SK-N-MC (cell line): Measurements from ENCODE around the gene HYOU1.
A peak's percentile ranks its signal among the peaks of the same experiment; 100 is the strongest.
"Not testable (repeated sequence)": the region's sequence is repeated elsewhere in the genome, so short reads cannot be mapped to it uniquely, and the experiment has no call there.

ENCODE experiments used
- DNase-seq: peaks from one replicate; pipeline ENCODE4 v3.0.0-alpha.2; 2011; ENCODE audit warnings: low read depth, low spot score
- H3K27ac ChIP-seq: fragments of 200-600 bp; sonication (generic); 2 replicates; pipeline ENCODE4 v1.5.1; 2016; ENCODE audit warnings: mixed run types
- H3K36me3 ChIP-seq: fragments of 200-600 bp; sonication (generic); 2 replicates; pipeline ENCODE4 v1.6.1; 2017; ENCODE audit warnings: antibody characterized with exemption, low read length, mixed read lengths; ENCODE audit not compliant: insufficient read depth
- H3K4me3 ChIP-seq: fragments of 200-600 bp; sonication (generic); 2 replicates; pipeline ENCODE4 v1.5.1; 2016
- H3K9ac ChIP-seq: fragments of 200-600 bp; sonication (generic); 2 replicates; pipeline ENCODE4 v1.8.0; 2017; ENCODE audit warnings: mixed run types, mixed read lengths; ENCODE audit not compliant: insufficient read length
- H3K9me3 ChIP-seq: fragments of 200-600 bp; sonication (generic); 2 replicates; pipeline ENCODE4 v1.6.1; 2017; ENCODE audit warnings: low read depth, mild to moderate bottlenecking, antibody characterized with exemption, low read length, moderate library complexity, mixed read lengths
- EZH2 ChIP-seq: fragments of 200-600 bp; sonication (generic); IDR thresholded peaks from one replicate; pipeline ENCODE4 v1.6.1; 2017; ENCODE audit warnings: antibody characterized with exemption
- FOXP2 ChIP-seq: optimal IDR thresholded peaks from 2 replicates; pipeline ENCODE3; 2011; ENCODE audit warnings: mild to moderate bottlenecking, moderate library complexity; ENCODE audit not compliant: insufficient read depth; ENCODE audit errors: extremely low read length, control extremely low read depth
- POLR2AphosphoS5 ChIP-seq: IDR thresholded peaks from 2 replicates; pipeline ENCODE4 v1.6.1; 2012; ENCODE audit warnings: mild to moderate bottlenecking, low read depth, low read length, borderline replicate concordance

The HYOU1 gene

DNA sequence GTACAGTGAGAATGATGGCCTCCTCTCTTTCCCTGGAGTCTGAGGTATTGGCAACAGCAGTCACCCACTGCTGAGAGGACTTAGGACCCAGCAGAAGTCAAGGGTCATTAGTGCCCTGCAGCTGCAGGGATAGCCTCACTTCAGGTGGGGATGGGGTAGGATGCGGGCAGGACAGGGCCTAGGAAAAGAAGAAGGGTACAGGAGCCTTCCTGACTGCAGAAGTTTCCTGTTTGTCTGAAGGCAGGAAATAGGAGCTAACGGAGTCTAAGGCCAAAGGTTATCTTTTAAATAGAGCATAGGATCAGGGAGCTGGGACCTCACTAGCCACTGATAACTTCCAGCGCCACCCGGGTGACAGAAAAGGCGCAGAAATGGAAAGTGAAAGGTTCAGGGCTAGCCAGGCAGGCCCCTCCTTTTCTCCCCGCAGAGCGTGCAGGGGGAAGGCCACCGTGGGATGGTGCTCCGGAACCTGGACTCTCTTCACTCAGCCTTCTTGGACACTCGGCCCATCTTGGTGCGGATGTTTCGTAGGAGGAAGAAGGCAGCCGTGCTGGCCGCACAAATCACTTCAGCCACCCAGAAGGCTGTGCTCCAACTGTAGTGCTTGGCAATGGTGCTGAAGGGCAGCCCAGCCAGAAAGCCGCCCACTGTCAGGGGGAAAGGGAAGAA, 32.4 kb downstream of the HYOU1 start:
- Histone ChIP-seq H3K27ac (peak overlapping the region; percentile 53), H3K9ac (no peak overlapping the region), H3K9me3 (no peaks in the 10 kb centered on the region), H3K36me3 (peaks cover 50% of the 10 kb centered on the region), H3K4me3 (no peak overlapping the region)
- TF ChIP-seq FOXP2 = no peak
- no peak for TF ChIP-seq POLR2AphosphoS5
- no peak for TF ChIP-seq EZH2
- no peak for DNase-seq

DNA sequence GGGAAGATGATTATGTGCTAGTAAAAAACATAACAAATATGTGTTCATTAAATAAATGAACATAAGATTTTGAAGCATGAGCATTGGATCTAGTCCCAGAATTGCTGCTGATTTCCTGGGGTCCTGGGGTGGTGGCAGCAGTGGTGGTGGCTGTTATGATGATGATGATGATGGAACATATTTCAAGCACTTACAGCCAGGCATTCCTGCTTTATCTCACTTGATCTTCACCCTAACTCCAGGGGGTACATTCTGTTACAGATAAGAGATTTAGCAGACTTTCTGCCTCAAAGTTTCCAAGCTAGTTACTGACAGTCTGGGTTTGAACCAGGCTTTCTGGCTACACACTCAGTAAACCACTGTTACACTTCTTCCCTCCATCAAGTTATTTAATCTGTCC, 33.3 kb downstream of the HYOU1 start:
- Histone ChIP-seq H3K9me3 (no peaks in the 10 kb centered on the region), H3K36me3 (peaks cover 48% of the 10 kb centered on the region), H3K4me3 (no peak overlapping the region), H3K9ac (no peak overlapping the region), H3K27ac (peak overlapping the region; percentile 53)
- no peak for DNase-seq
- TF ChIP-seq POLR2AphosphoS5 (no peak), EZH2 (no peak), FOXP2 (no peak)

GRCh38 chr11:119021631-119022030, 35.4 kb downstream of the HYOU1 start:
- Histone ChIP-seq H3K4me3 (no peak overlapping the region), H3K9me3 (no peaks in the 10 kb centered on the region), H3K9ac (no peak overlapping the region), H3K36me3 (peaks cover 60% of the 10 kb centered on the region), H3K27ac (no peak overlapping the region)
- DNase-seq = no peak
- TF ChIP-seq POLR2AphosphoS5 (no peak), FOXP2 (no peak), EZH2 (no peak)

- no peak overlapping the region for H3K27ac ChIP-seq
- peak overlapping the region; percentile 100 for H3K9ac ChIP-seq
- no peak for DNase-seq
- no peak for TF ChIP-seq EZH2
- TF ChIP-seq POLR2AphosphoS5 = no peak
- no peak for TF ChIP-seq FOXP2
- no peaks in the 10 kb centered on the region for H3K9me3 ChIP-seq
- H3K4me3 ChIP-seq = peak overlapping the region; percentile 100
- H3K36me3 ChIP-seq = peaks cover 67% of the 10 kb centered on the region
Measured at GRCh38 chr11:119019996-119020395, 37.0 kb downstream of the HYOU1 start.

- Histone ChIP-seq H3K4me3 (peak within 1 kb of the TSS; percentile 100), H3K36me3 (peaks cover 66% of the 10 kb centered on the region), H3K9ac (peak within 1 kb of the TSS; percentile 100), H3K27ac (peak within 1 kb of the TSS; percentile 93), H3K9me3 (no peaks in the 10 kb centered on the region)
- TF ChIP-seq FOXP2 (peak; percentile 85), POLR2AphosphoS5 (peak; percentile 86), EZH2 (no peak)
- DNase-seq = peak; percentile 86
Measured at GRCh38 chr11:119018074-119018938, 38.7 kb downstream of the HYOU1 start, which contains the start of the genes RPS25 and TRAPPC4. TSS of gene RPS25 (minus strand) at chr11:119018343. CDS start at chr11:119018284, 59 bp downstream. TSS of gene TRAPPC4 (plus strand) at chr11:119018766. CDS start at chr11:119018796, 30 bp downstream.

GRCh38 chr11:119017377-119017776, 39.6 kb downstream of the HYOU1 start:
- Histone ChIP-seq H3K36me3 (peaks cover 68% of the 10 kb centered on the region), H3K27ac (peak overlapping the region; percentile 93), H3K9ac (peak overlapping the region; percentile 100), H3K4me3 (peak overlapping the region; percentile 100)
- H3K9me3 ChIP-seq, DNase-seq: not testable (repeated sequence)

DNA sequence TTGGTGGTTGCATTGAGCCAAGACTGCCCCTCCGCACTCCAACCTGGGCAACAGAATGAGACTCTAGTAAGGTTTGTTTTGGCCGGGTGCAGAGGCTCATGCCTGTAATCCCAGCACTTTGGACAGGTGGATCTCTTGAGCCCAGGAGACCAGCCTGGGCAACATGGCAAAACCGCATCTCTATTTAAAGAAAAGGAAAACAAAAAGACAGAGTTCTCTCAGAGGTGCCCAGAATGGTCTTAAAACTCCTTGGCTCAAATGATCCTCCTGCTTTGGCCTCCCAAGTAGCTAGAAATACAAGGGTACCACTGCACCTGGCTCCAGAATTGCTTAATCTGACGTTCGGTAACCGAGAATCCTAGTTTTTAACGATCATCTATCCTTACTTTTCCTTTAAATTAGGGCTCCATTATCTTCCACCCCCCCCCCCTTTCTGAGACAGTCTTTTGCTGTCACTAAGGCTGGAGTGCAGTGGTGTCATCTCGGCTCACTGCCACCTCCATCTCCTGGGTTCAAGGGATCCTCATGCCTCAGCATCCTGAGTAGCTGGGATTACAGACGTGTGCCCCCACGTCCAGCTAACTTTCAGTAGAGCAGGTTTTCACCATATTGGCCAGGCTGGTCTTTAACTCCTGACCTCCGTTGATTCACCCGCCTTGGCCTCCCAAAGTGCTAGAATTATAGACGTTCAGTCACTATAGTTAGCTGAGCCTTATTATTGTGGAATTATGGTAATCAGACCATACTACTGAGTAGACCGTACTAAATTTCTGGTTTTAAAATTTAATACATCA, 40.6 kb downstream of the HYOU1 start:
- DNase-seq = no peak
- H3K36me3 ChIP-seq = peaks cover 63% of the 10 kb centered on the region
- no peaks in the 10 kb centered on the region for H3K9me3 ChIP-seq
- peak overlapping the region; percentile 93 for H3K27ac ChIP-seq
- TF ChIP-seq POLR2AphosphoS5 = no peak
- TF ChIP-seq EZH2 = no peak
- TF ChIP-seq FOXP2 = no peak
- peak overlapping the region; percentile 100 for H3K9ac ChIP-seq
- peak overlapping the region; percentile 100 for H3K4me3 ChIP-seq
